ENCODE results near the gene RGMA.
"Not testable (repeated sequence)": the region's sequence is repeated elsewhere in the genome, so short reads cannot be mapped to it uniquely, and the experiment has no call there.

Gene RGMA

DNA sequence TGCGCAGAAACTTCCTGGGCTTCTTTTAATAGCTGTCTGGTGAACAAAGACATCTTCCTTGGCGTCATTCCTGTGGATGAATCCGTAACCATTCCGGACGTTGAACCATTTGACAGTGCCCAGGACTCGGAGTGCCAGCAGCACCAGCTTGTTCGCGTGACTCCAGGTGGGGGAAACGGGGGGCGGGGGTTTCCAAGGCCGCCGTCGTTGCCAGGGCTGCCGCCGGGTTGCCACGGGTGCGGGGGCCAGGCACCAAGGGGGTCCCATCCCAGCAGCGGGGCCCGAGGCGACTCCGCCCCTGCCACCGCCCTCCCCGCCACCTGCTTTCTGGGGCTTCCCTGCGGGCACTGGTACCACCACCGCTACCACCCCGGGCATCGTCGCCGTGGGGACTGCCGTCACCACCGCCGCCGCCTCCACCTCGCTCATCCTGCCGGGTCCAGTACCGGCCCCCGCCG is 22.8 kb downstream of the RGMA start:
- no peak overlapping the region for H3K27ac ChIP-seq
- TF ChIP-seq, protein P1, sequence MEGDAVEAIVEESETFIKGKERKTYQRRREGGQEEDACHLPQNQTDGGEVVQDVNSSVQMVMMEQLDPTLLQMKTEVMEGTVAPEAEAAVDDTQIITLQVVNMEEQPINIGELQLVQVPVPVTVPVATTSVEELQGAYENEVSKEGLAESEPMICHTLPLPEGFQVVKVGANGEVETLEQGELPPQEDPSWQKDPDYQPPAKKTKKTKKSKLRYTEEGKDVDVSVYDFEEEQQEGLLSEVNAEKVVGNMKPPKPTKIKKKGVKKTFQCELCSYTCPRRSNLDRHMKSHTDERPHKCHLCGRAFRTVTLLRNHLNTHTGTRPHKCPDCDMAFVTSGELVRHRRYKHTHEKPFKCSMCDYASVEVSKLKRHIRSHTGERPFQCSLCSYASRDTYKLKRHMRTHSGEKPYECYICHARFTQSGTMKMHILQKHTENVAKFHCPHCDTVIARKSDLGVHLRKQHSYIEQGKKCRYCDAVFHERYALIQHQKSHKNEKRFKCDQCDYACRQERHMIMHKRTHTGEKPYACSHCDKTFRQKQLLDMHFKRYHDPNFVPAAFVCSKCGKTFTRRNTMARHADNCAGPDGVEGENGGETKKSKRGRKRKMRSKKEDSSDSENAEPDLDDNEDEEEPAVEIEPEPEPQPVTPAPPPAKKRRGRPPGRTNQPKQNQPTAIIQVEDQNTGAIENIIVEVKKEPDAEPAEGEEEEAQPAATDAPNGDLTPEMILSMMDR (conservative IDR thresholded peaks at IDR 0.05; ENCODE audit: low read depth) = no peak
- CTCF ChIA-PET = interaction anchor here (1.6 kb wide), 1 partner anchor 36 kb away, joined by 6 read pairs; no protein-coding TSS in a partner anchor
- no peak for DNase-seq (ENCODE audit: low spot score)
- POLR2A ChIA-PET (ENCODE audit: low non-redundant PET) = no interaction called here

DNA sequence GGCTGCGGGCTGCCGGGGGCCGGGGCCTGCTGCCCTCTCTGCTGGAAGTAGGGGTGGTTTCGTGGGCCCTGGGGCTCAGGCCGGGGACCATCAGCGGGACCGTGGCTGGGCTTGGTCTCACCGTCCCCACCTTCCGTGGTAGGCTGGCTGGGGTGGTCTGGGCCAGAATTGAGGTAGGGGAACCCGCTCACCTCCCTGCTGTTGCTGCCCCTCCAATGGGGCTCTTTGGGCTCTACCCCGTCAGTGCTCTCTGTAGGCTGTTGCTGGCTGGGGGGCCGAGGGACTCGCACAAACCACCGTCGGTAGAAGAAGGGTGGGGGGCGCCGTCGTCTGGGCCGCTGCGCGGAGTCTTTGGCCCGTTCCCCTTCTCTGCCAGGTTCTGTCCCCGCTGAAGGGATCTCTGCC is 23.4 kb downstream of the RGMA start:
- POLR2A ChIA-PET (ENCODE audit: low non-redundant PET) = interaction anchor here (0.6 kb wide), 1 partner anchor 158 kb away, joined by 3 read pairs; no protein-coding TSS in a partner anchor
- TF ChIP-seq, protein P1 (conservative IDR thresholded peaks at IDR 0.05; ENCODE audit: low read depth) = no peak
- no peak overlapping the region for H3K27ac ChIP-seq
- CTCF ChIA-PET = interaction anchor here (1.6 kb wide), 1 partner anchor 36 kb away, joined by 6 read pairs; no protein-coding TSS in a partner anchor
- no peak for DNase-seq (ENCODE audit: low spot score)

DNA sequence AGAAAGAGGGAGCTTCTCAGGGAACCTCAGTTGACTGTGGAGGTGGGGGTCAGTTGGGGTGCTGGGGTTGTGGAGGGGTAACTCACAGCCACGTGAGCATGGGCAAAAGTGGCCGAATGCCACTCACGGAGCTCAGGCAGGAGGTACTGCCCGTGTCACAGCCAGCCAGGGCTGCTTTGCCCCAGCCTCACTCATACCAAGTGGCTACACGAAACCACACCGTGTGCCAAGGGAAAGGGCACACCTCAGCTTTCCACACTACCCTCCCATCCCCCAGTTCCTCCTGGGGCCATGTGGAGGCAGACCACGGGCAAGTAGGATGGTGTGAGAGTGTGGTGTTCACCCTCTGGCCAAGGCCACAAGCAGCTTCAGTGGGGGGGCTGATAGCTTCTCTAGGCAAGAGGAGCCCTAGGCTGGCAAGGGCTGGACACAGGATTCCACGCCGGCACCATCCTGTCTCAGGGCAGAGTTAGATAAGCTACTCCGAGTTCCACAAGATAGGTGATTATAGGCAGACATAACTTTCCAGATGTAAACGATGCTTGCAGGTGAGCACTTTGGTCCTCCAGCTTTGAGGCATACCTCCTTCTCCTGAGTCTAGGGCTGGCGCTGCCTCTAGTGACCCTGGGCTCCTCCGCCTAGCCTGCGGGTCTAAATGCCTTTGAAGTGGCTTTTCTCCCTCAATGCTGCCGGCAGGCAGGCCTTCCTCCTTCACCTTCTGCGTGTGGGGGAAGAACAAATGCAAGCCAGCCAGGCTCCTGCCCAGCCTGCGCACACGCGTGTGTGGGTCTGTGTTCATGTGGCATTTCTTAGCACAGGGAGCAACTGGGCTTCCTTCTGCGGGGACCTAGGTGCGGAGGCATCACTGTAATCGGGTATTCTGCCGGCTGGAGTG is 25.0 kb downstream of the RGMA start:
- TF ChIP-seq, protein P1 (conservative IDR thresholded peaks at IDR 0.05; ENCODE audit: low read depth) = no peak
- ChIA-PET POLR2A (ENCODE audit: low non-redundant PET) (no interaction called here), CTCF (no interaction called here)
- no peak overlapping the region for H3K27ac ChIP-seq
- DNase-seq (ENCODE audit: low spot score) = no peak

DNA sequence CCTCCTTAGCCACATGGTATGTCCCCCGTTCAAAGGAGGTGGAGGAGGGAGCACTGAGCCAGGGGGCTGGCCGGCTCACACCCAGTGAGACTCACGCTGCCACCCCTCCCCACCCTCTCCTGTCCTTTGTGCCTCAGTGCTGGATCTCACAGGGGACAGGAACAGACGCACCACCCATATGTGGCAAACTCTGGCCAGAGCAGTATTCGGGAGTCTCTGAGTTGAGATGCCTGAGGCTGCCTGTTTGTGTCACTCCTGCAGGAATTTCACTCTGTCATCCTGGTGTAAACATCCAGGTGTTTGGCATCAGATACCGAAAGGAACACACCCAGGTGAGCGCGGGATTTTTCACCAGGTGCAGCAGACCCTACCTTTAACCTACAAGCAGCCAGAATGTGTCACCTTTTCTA is 25.7 kb downstream of the RGMA start:
- peak; percentile 41 for DNase-seq (ENCODE audit: low spot score)
- ChIA-PET CTCF (no interaction called here), POLR2A (ENCODE audit: low non-redundant PET) (no interaction called here)
- TF ChIP-seq, protein P1 (conservative IDR thresholded peaks at IDR 0.05; ENCODE audit: low read depth) = no peak
- H3K27ac ChIP-seq = no peak overlapping the region

DNA sequence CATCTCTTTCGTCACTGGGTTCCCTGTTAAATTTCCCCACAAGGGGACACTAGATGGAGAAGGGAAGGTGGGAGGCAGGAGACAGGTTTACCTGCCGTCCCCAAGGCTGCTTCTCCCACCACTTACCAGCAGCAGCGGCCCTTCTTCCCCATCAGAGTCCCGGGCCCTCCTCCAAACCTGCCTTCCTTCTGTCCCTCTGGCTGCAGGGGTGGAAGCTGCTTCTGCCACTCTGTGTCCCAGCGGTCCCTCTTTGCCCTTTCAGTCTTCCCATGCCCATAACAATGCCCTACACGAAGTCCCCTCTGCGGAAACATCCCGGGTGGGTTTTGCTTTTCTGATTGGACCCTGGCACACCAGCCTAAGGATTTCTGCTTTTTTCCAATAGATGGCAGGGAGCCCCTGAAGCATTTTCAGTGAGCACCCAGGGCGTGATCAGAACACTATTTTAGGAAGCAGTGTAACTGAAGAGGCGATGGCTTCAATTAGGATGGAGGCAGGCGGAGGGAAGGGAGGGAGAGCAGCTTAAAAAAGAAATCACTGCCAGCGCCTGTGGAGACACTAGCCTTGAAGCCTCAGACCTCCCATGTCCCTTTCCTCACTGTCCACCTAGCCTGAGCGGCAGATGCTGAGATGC is 26.3 kb downstream of the RGMA start:
- CTCF ChIA-PET; POLR2A ChIA-PET (ENCODE audit: low non-redundant PET); H3K27ac ChIP-seq; DNase-seq (ENCODE audit: low spot score): not testable (repeated sequence)

DNA sequence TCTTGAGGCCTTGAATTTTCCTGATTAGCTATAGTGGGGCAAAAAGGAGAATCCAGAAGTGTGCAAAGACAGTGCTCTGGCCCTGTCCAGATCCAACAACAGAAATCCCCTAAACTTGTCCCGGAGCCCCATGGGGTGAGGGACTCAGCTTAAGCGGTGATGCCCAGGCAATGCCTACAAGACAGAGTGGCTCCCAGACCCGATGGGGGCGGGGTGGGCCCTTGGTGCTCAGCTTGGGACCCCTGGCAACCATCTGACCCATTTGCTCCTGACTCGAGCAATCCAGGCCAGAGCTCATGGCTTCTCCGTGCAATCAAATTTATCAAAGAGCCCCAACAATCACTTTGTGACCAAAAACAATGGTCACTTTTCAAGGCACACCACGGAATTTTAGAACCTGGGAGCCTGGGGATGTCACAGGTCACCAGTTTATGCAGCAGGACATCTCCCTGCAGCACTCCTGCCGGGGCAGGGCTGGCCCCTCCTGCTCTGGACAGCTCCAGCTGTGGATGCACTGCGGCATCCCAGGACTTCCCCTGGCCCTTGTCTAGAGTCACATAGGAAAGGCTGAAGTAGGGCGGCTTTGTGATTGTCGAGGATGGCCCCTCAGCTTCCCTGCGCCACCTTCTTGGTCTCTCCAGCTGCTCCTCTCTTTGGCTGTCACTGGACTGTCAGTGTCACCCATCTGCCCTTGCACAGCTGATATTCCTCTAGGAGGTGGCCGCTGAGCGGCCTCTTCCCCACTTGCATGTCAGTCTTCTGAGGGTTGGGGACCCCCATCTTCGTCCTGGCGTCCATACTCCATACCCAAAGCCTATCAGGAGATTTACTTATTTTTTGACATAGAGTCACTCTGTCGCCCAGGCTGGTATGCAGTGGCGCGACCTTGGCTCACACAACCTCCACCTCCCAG is 28.4 kb downstream of the RGMA start:
- DNase-seq (ENCODE audit: low spot score) = no peak
- ChIA-PET CTCF (interaction anchor here (1.0 to 1.2 kb wide), 2 partner anchors 10 to 27 kb away, joined by 3 to 5 read pairs; no protein-coding TSS in a partner anchor), POLR2A (ENCODE audit: low non-redundant PET) (no interaction called here)
- H3K27ac ChIP-seq = peak overlapping the region; percentile 66
- TF ChIP-seq, protein P1 (conservative IDR thresholded peaks at IDR 0.05; ENCODE audit: low read depth) = no peak

All from RWPE1 (cell line).